Measurements from ENCODE around the gene DHX8. TPM values are rescaled to one million over a fixed set of nuclear protein-coding genes. Genes with fewer than 3 reads are reported as not detected.

Gene DHX8
- total RNA-seq, 1 donor from 2014 or later, result 39.0 TPM

GRCh38 chr17:43548689-43549379 is 65.1 kb downstream of the DHX8 start:
- peak; percentile 21 for ATAC-seq

- ATAC-seq, result peak; percentile 26
These were observed 65.7 kb downstream of the DHX8 start for GRCh38 chr17:43549496-43549895.

GRCh38 chr17:43550754-43551153 is 67.0 kb downstream of the DHX8 start:
- ATAC-seq, result no peak

- no peak for ATAC-seq
These were observed 68.6 kb downstream of the DHX8 start for GRCh38 chr17:43552229-43552837.

- ATAC-seq, result no peak
These were observed 69.8 kb downstream of the DHX8 start for GRCh38 chr17:43553573-43553972.

GRCh38 chr17:43554857-43555256 is 71.1 kb downstream of the DHX8 start:
- no peak for ATAC-seq

- peak; percentile 93 for ATAC-seq
These were observed 72.5 kb downstream of the DHX8 start for GRCh38 chr17:43556292-43556691.

- ATAC-seq, result no peak
These were observed 75.0 kb downstream of the DHX8 start for GRCh38 chr17:43558805-43559160.

GRCh38 chr17:43559161-43559816 is 75.5 kb downstream of the DHX8 start:
- ATAC-seq, result no peak

GRCh38 chr17:43560461-43561427 is 77.0 kb downstream of the DHX8 start:
- no peak for ATAC-seq

GRCh38 chr17:43562679-43563599 is 79.2 kb downstream of the DHX8 start:
- no peak for ATAC-seq

GRCh38 chr17:43563600-43564594 is 80.1 kb downstream of the DHX8 start:
- ATAC-seq, result no peak

GRCh38 chr17:43568506-43569082 is 84.8 kb downstream of the DHX8 start:
- peak; percentile 14 for ATAC-seq

- peak; percentile 54 for ATAC-seq
These were observed 86.7 kb downstream of the DHX8 start for GRCh38 chr17:43570518-43570928.

- ATAC-seq, result no peak
These were observed 88.7 kb downstream of the DHX8 start for GRCh38 chr17:43572368-43572980.

- no peak for ATAC-seq
These were observed 90.0 kb downstream of the DHX8 start for GRCh38 chr17:43573579-43574321.

- ATAC-seq, result no peak
These were observed 90.6 kb downstream of the DHX8 start for GRCh38 chr17:43574348-43574747.

GRCh38 chr17:43574896-43575525 is 91.2 kb downstream of the DHX8 start:
- ATAC-seq, result no peak

Data from esophagus mucosa (tissue), 1 donor.